Measurements from ENCODE around the gene GSTA3.
"Not testable (repeated sequence)": the region's sequence is repeated elsewhere in the genome, so short reads cannot be mapped to it uniquely, and the experiment has no call there.

The GSTA3 gene

DNA sequence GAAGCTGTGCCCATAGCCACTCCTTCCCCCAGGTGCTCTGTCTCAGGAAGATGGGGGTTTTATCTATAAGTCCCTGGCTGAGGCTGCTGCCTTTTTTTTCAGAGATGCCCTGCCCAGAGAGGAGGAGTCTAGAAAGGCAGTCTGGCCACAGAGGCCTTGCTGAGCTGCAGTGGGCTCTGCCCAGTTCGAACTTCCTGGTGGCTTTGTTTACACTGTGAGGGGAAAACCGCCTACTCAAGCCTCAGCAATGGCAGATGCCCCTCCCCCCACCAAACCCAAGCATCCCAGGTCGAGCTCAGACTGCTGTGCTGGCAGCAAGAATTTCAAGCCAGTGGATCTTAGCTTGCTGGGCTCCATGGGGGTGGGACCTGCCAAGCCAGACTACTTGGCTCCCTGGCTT is 53.4 kb downstream of the GSTA3 start:
- not testable (repeated sequence) for DNase-seq

GRCh38 chr6:52849137-52849536 is 60.4 kb downstream of the GSTA3 start:
- no peak for DNase-seq

All from stimulated activated CD4-positive, alpha-beta T cell treated with anti-CD3 and anti-CD28 coated beads, Interleukin-4, amount 100 ng/mL, for 24 hours (primary cell).